Panc1 (cell line): ENCODE results near the gene OMP. TPM values are rescaled to one million over a fixed set of nuclear protein-coding genes. Genes with fewer than 3 reads are reported as not detected.

ENCODE experiments used
- ATAC-seq: fragments of 200-7000 bp; cut with Tn5 transposase; 2 replicates; pipeline ENCODE4 v1.9.1; 2020; ENCODE audit warnings: mild to moderate bottlenecking, moderate library complexity
- BruUV-seq: library from RNA; stranded (reverse); fragments of 400-500 nt; replicated peaks from 2 replicates; lab custom pipeline; 2021; lab: Mats Ljungman, UMichigan
- CTCF ChIA-PET: fragments of 300-600 bp; sonication (Branson Sonifier 250); formaldehyde crosslinking; loops from one replicate; lab custom pipeline; 2022; ENCODE audit warnings: antibody characterized with exemption; lab: Charles Lee
- POLR2A ChIA-PET: fragments of 300-600 bp; sonication (Branson Sonifier 250); formaldehyde crosslinking; loops from one replicate; lab custom pipeline; 2022; ENCODE audit warnings: antibody characterized with exemption; lab: Charles Lee
- DNase-seq: peaks from one replicate; pipeline ENCODE4 v3.0.0-alpha.2; 2010; ENCODE audit warnings: low read depth, low spot score
- H3K27ac ChIP-seq: 2 replicates; pipeline ENCODE4 v1.5.1; 2011; ENCODE audit warnings: mild to moderate bottlenecking, low read length, inconsistent platforms
- H3K27me3 ChIP-seq: fragments of 200-500 bp; sonication (Bioruptor generic); 2 replicates; pipeline ENCODE4 v1.6.0; 2014; ENCODE audit warnings: low read length, inconsistent platforms; ENCODE audit not compliant: control insufficient read depth, insufficient read depth
- H3K36me3 ChIP-seq: fragments of 200-500 bp; sonication (Bioruptor generic); 2 replicates; pipeline ENCODE4 v1.5.1; 2014; ENCODE audit warnings: inconsistent platforms, mild to moderate bottlenecking, low read length, moderate library complexity; ENCODE audit not compliant: control insufficient read depth, insufficient read depth
- H3K4me1 ChIP-seq: 2 replicates; pipeline ENCODE4 v1.5.1; 2011; ENCODE audit warnings: inconsistent platforms, mild to moderate bottlenecking, low read length, moderate library complexity; ENCODE audit not compliant: control insufficient read depth, insufficient read depth
- H3K4me3 ChIP-seq, 2 experiments: 2 replicates each; pipeline ENCODE4 v1.5.1; 2011 to 2012; ENCODE audit warnings: low read depth in 2 of 2, low read length in 2 of 2, mild to moderate bottlenecking in 2 of 2, inconsistent platforms in 1 of 2, moderate library complexity in 1 of 2
- H3K9me3 ChIP-seq: fragments of 200-500 bp; sonication (Bioruptor generic); 2 replicates; pipeline ENCODE4 v1.5.1; 2014; ENCODE audit warnings: low read depth, mild to moderate bottlenecking, inconsistent platforms, low read length, moderate library complexity; ENCODE audit not compliant: control insufficient read depth, insufficient read depth
- CTCF ChIP-seq: fragments of 450-650 bp; IDR thresholded peaks from 2 replicates; pipeline ENCODE4 v1.5.1; 2017; ENCODE audit warnings: mild to moderate bottlenecking
- POLR2AphosphoS5 ChIP-seq: IDR thresholded peaks from 2 replicates; pipeline ENCODE4 v1.6.1; 2012; ENCODE audit warnings: mild to moderate bottlenecking, low read depth, low read length, moderate library complexity
- REST ChIP-seq, 2 experiments: IDR thresholded peaks; 2 replicates each; pipeline ENCODE4 v1.6.1; 2011 to 2012; ENCODE audit warnings: low read depth in 2 of 2, control low read depth in 1 of 2, low read length in 1 of 2, mild to moderate bottlenecking in 1 of 2, moderate library complexity in 1 of 2; ENCODE audit not compliant: insufficient read depth in 1 of 2
- SIN3A ChIP-seq: IDR thresholded peaks from 2 replicates; pipeline ENCODE4 v1.6.1; 2012; ENCODE audit warnings: low read depth, mild to moderate bottlenecking, low read length, moderate library complexity, borderline replicate concordance; ENCODE audit not compliant: insufficient read depth
- TCF7L2 ChIP-seq: IDR thresholded peaks from 2 replicates; pipeline ENCODE4 v1.6.1; 2011; ENCODE audit warnings: mild to moderate bottlenecking, low read depth, low read length, inconsistent platforms
- in situ Hi-C: cut with HindIII; loops from 2 replicates; pipeline ENCODE4 v1.10.0; 2016; ENCODE audit warnings: low sequenced_read_pairs, low pct_unique_long_range_greater_than_20kb
- intact Hi-C: fragments of 100-400 bp; cut with micrococcal nuclease; formaldehyde crosslinking; loops from one replicate; pipeline ENCODE4 v1.10.0; 2022; ENCODE audit not compliant: unreplicated experiment
- total RNA-seq: library from RNA; stranded (reverse); gene quantifications from one replicate; pipeline ENCODE4 v1.2.1, GENCODE V29; 2021; ENCODE audit not compliant: unreplicated experiment

Gene OMP
- total RNA-seq, 1 experiment from 2014 or later: 1.5 TPM

- H3K36me3 ChIP-seq: no peaks in the 10 kb centered on the region
- peaks cover 29% of the 10 kb centered on the region for H3K4me1 ChIP-seq
- BruUV-seq: no TSS peak
- H3K27me3 ChIP-seq: no peaks in the 10 kb centered on the region
- no peak overlapping the region for H3K4me3 ChIP-seq
- ChIA-PET CTCF (no interaction called here), POLR2A (no interaction called here)
- in situ Hi-C loops (no loop called here), intact Hi-C loops (loop anchor here (5.0 kb wide), 1 partner anchor 62 kb away; no protein-coding TSS in a partner anchor)
- no peaks in the 10 kb centered on the region for H3K9me3 ChIP-seq
- ATAC-seq: no peak
- TF ChIP-seq SIN3A: no peak
- no peak for TF ChIP-seq POLR2AphosphoS5
- TF ChIP-seq TCF7L2: no peak
- no peak for TF ChIP-seq CTCF
- no peak for TF ChIP-seq REST (IDR thresholded peaks at IDR 0.05; ENCODE audit: insufficient read depth in 1 of 2, low read depth in 2 of 2, low read length in 1 of 2)
- H3K27ac ChIP-seq: no peak overlapping the region
- no peak for DNase-seq
Observed at GRCh38 chr11:77109236-77110019, 6.8 kb downstream of the OMP start.

GRCh38 chr11:77110836-77111235, 8.2 kb downstream of the OMP start:
- TF ChIP-seq POLR2AphosphoS5 (no peak), SIN3A (no peak), TCF7L2 (no peak), REST (IDR thresholded peaks at IDR 0.05; ENCODE audit: insufficient read depth in 1 of 2, low read depth in 2 of 2, low read length in 1 of 2) (no peak), CTCF (no peak)
- ATAC-seq (no peak), DNase-seq (no peak)
- Histone ChIP-seq H3K9me3 (no peaks in the 10 kb centered on the region), H3K36me3 (no peaks in the 10 kb centered on the region), H3K4me1 (peaks cover 29% of the 10 kb centered on the region), H3K27ac (no peak overlapping the region), H3K4me3 (no peak overlapping the region), H3K27me3 (no peaks in the 10 kb centered on the region)
- in situ Hi-C loops (no loop called here), intact Hi-C loops (loop anchor here (5.0 kb wide), 1 partner anchor 64 kb away; no protein-coding TSS in a partner anchor)
- CTCF ChIA-PET: interaction anchor here (0.7 kb wide), 1 partner anchor 63 kb away, joined by 3 read pairs; no protein-coding TSS in a partner anchor
- POLR2A ChIA-PET: no interaction called here
- no TSS peak for BruUV-seq
